K562 (cell line): ENCODE measurements around the gene CCSAP. TPM values are rescaled to one million over a fixed set of nuclear protein-coding genes. Genes with fewer than 3 reads are reported as not detected.
A peak's percentile ranks its signal among the peaks of the same experiment; 100 is the strongest.

Experiments
- ATAC-seq: fragments of 200-7000 bp; cut with Tn5 transposase; 3 replicates; pipeline ENCODE4 v1.9.1; 2020; ENCODE audit warnings: moderate library complexity
- BruUV-seq: library from RNA; stranded (reverse); fragments of 400-500 nt; replicated peaks from 2 replicates; lab custom pipeline; 2021; lab: Mats Ljungman, UMichigan
- CTCF ChIA-PET: fragments of 300-600 bp; formaldehyde crosslinking; extraction: SDS; loops from one replicate; lab custom pipeline; 2021; ENCODE audit warnings: low intra/inter-chr PET ratio; lab: Yijun Ruan, JAX
- POLR2A ChIA-PET: fragments of 300-600, 350-650 bp; sonication (Branson Sonifier 250); formaldehyde crosslinking; extraction: SDS; loops from one replicate; lab custom pipeline; 2021; ENCODE audit warnings: antibody characterized with exemption, inconsistent platforms; lab: Yijun Ruan, JAX
- DNase-seq, 4 experiments: peaks; one replicate each; pipeline versions ENCODE4 v3.0.0 to v3.0.0-alpha.2; 2011 to 2018; ENCODE audit warnings: low spot score in 3 of 4, mixed read lengths in 3 of 4; ENCODE audit errors: extremely low read depth in 1 of 4
- FAIRE-seq: peaks from 2 replicates; lab custom pipeline; 2011; peaks lifted over from hg19 to GRCh38; lab: Jason Lieb, UNC
- H2AFZ ChIP-seq: 2 replicates; pipeline ENCODE4 v1.6.0; 2011; ENCODE audit warnings: low read depth, low read length, control low read depth, inconsistent platforms
- H3K27ac ChIP-seq: fragments of 200-600 bp; 3 replicates; pipeline ENCODE4 v1.8.0; 2011; ENCODE audit warnings: low read depth, mild to moderate bottlenecking, control low read depth, inconsistent platforms, low read length, moderate library complexity, mixed read lengths; ENCODE audit errors: extremely low read depth
- H3K27me3 ChIP-seq, 2 experiments: fragments of 300-600 bp in 1 of 2; 2 replicates in 1 of 2; 3 replicates in 1 of 2; pipeline versions ENCODE4 v1.6.0 to v1.8.0; 2011; ENCODE audit warnings: inconsistent platforms in 2 of 2, low read length in 2 of 2, mild to moderate bottlenecking in 1 of 2, mixed read lengths in 1 of 2, moderate library complexity in 1 of 2; ENCODE audit not compliant: control insufficient read depth in 2 of 2, insufficient read depth in 2 of 2
- H3K36me3 ChIP-seq: fragments of 300-600 bp; 3 replicates; pipeline ENCODE4 v1.8.0; 2011; ENCODE audit warnings: mild to moderate bottlenecking, low read length, inconsistent platforms; ENCODE audit not compliant: control insufficient read depth, insufficient read depth
- H3K4me1 ChIP-seq, 2 experiments: fragments of 200-600 bp in 1 of 2; replicated peaks in 1 of 2; 2 replicates in 1 of 2; 3 replicates in 1 of 2; pipeline versions ENCODE4 v1.5.1 to v1.8.0; 2011; ENCODE audit warnings: inconsistent platforms in 2 of 2, low read length in 2 of 2, mild to moderate bottlenecking in 1 of 2, mixed read lengths in 1 of 2, moderate library complexity in 1 of 2; ENCODE audit not compliant: control insufficient read depth in 2 of 2, insufficient read depth in 2 of 2
- H3K4me2 ChIP-seq: 2 replicates; pipeline ENCODE4 v1.6.1; 2011; ENCODE audit warnings: low read length, control low read depth, inconsistent platforms, mixed read lengths; ENCODE audit not compliant: insufficient read depth
- H3K4me3 ChIP-seq: fragments of 200-600 bp; sonication (generic), shearing (Covaris generic); 2 replicates; pipeline ENCODE4 v1.5.1; 2016; ENCODE audit warnings: control low read depth, inconsistent platforms
- H3K79me2 ChIP-seq: fragments of 200-600 bp; 3 replicates; pipeline ENCODE4 v1.8.0; 2011; ENCODE audit warnings: low read length, inconsistent platforms; ENCODE audit not compliant: control insufficient read depth, insufficient read depth
- H3K9ac ChIP-seq, 2 experiments: 2 replicates each; pipeline versions ENCODE4 v1.6.0 to v1.6.1; 2011; ENCODE audit warnings: low read depth in 2 of 2, low read length in 2 of 2, control low read depth in 1 of 2, inconsistent platforms in 1 of 2, mild to moderate bottlenecking in 1 of 2, mixed read lengths in 1 of 2; ENCODE audit not compliant: insufficient read depth in 1 of 2
- H3K9me1 ChIP-seq: one replicate; pipeline ENCODE4 v1.6.0; 2011; ENCODE audit warnings: inconsistent platforms, mild to moderate bottlenecking, low read length, moderate library complexity; ENCODE audit not compliant: control insufficient read depth, insufficient read depth
- H3K9me3 ChIP-seq: replicated peaks from 2 replicates; pipeline ENCODE4 v1.5.1; 2011; ENCODE audit warnings: low read depth, low read length, inconsistent platforms; ENCODE audit not compliant: control insufficient read depth, insufficient read depth
- H4K20me1 ChIP-seq: replicated peaks from 2 replicates; pipeline ENCODE4 v1.6.1; 2011; ENCODE audit warnings: low read length, inconsistent platforms, mixed read lengths; ENCODE audit not compliant: control insufficient read depth, insufficient read depth
- GATAD2B ChIP-seq: fragments of 450-650 bp; IDR thresholded peaks from 2 replicates; pipeline ENCODE4 v1.6.1; 2017; ENCODE audit warnings: mild to moderate bottlenecking, borderline replicate concordance
- GTF2A2 ChIP-seq: IDR thresholded peaks from 2 replicates; pipeline ENCODE4 v1.6.1; 2016; ENCODE audit warnings: mild to moderate bottlenecking, missing genetic modification characterization, missing compliant biosample characterization
- JUNB ChIP-seq: fragments of 450-650 bp; formaldehyde crosslinking; conservative IDR thresholded peaks from 2 replicates; pipeline ENCODE4 v1.4.0; 2020; ENCODE audit warnings: mild to moderate bottlenecking
- L3MBTL2 ChIP-seq: fragments of 450-650 bp; IDR thresholded peaks from 2 replicates; pipeline ENCODE4 v1.6.1; 2016; ENCODE audit warnings: mild to moderate bottlenecking, moderate library complexity
- MCM7 ChIP-seq, 2 experiments: fragments of 450-650 bp; IDR thresholded peaks; 2 replicates each; pipeline ENCODE4 v1.6.1; 2016 to 2018
- SMARCE1 ChIP-seq: fragments of 450-650 bp; IDR thresholded peaks from 2 replicates; pipeline ENCODE4 v1.7.1; 2016; ENCODE audit warnings: mild to moderate bottlenecking
- XRCC3 ChIP-seq: fragments of 450-650 bp; IDR thresholded peaks from 2 replicates; pipeline ENCODE4 v1.6.1; 2017; ENCODE audit warnings: mild to moderate bottlenecking, moderate library complexity
- XRCC5 ChIP-seq: fragments of 200-400 bp; formaldehyde crosslinking; IDR thresholded peaks from 2 replicates; pipeline ENCODE4 v1.6.1; 2017; ENCODE audit warnings: low read depth, mild to moderate bottlenecking, low read length
- ZNF766 ChIP-seq: fragments of 200-800 bp; sonication (Bioruptor generic); conservative IDR thresholded peaks from 2 replicates; pipeline ENCODE4 v1.6.1; 2016; ENCODE audit warnings: missing genetic modification characterization, missing compliant biosample characterization
- WGBS: fragments of 100-300 bp; shearing (Covaris generic); methylation state at CpG from one replicate; pipeline ENCODE4 v1.1.6; 2016; ENCODE audit warnings: low coverage, mixed read lengths; ENCODE audit not compliant: insufficient coverage; ENCODE audit errors: missing lambda C conversion rate; 5-methylcytosine and 5-hydroxymethylcytosine counted together
- in situ Hi-C: fragments of 300-500 bp; cut with MboI; formaldehyde crosslinking; loops from 4 replicates; pipeline ENCODE4 v1.15.0; 2018; ENCODE audit warnings: inconsistent platforms, mixed read lengths
- intact Hi-C: fragments of 100-400 bp; cut with micrococcal nuclease; formaldehyde crosslinking; loops from 2 replicates; pipeline ENCODE4 v1.14.2; 2022
- polyA plus RNA-seq, 8 experiments: library from polyadenylated mRNA; depleted of rRNA in 4 of 8; stranded (reverse) in 5 of 8; unstranded in 3 of 8; fragments of >200 nt; fragmentation: Nextera tagmentation in 2 of 8; fragmentation: Illumina TruSeq in 1 of 8; extraction: Ambion mirVana in 2 of 8; extraction: Trizol in 1 of 8; gene quantifications; 2 replicates each; pipeline versions ENCODE4 v1.2.1 to v1.2.3, GENCODE V29; 2011 to 2014; ENCODE audit warnings: inconsistent platforms in 1 of 8, missing spikeins in 1 of 8
- total RNA-seq, 7 experiments: library from RNA; depleted of rRNA in 6 of 7; stranded (reverse); fragments of >200 nt in 6 of 7; fragmentation: Illumina TruSeq in 2 of 7; extraction: Trizol in 2 of 7; gene quantifications; 2 replicates each; pipeline versions ENCODE4 v1.2.1 to v1.2.3, GENCODE V29; 2011 to 2021; ENCODE audit warnings: low replicate concordance in 1 of 7
- TF ChIP-seq, protein P1 (sequence below): sonication (generic); formaldehyde crosslinking; IDR thresholded peaks from 2 replicates; pipeline ENCODE4 v1.8.0; 2023; ENCODE audit warnings: mild to moderate bottlenecking, missing genetic modification reagents
- TF ChIP-seq, protein P2 (sequence below): sonication (generic); formaldehyde crosslinking; IDR thresholded peaks from 2 replicates; pipeline ENCODE4 v1.4.0; 2020; ENCODE audit warnings: mild to moderate bottlenecking, missing genetic modification reagents
- TF ChIP-seq, protein P3 (sequence below): sonication (generic); formaldehyde crosslinking; IDR thresholded peaks from 2 replicates; pipeline ENCODE4 v1.8.1; 2023; ENCODE audit warnings: mild to moderate bottlenecking, missing genetic modification reagents

The CCSAP gene
- total and polyA plus RNA-seq, 9 of the 15 experiments (the other 6 are each of a cell fraction or from before 2014, with no cell fraction given) = 3.6 to 15.9 (median 9.5) TPM

DNA sequence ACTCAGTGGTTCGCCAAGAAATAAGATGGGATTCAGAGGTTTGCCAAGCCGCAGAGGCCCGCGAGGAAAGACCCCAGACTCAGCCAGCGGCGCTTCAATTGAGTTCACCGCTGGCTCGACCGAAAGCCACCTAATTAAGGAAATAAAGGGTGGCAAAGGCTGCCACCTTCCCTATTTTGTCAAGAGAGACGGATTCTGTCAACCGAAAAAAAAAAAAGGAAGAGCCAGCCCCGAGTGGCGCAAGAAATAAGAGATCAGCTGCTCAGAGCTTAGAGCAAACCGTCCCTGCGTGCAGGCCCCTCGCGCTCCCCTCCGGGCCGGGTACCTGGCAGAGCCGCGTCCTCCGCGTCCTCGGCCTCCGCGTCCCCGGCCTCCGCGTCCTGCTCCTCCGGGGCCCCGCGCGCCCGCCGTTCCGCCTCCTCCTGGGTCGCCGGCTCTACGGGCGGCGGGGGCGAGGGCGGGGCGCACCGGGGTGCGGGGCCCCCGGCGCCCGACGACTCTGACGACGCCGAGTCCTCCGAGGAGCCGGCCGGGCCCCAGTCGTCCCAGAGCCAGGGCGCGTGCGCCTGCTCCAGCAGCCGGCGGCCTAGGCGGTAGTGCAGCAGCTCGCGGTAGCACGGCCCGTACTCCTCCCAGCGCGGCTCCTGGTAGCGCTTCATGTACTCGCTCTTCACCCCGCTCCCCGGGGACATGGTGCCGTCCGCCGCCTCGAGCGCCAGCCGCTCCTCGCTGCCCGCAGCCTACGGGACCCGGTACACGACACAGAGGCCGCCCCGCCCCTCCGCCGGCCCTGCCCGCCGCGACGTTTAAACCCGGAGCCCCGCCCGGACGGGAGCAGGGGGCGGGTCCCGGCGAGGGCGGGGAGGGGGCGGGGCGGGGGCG lies 832 bp downstream of the CCSAP start (continued):
- TF ChIP-seq GATAD2B (peak; percentile 77), L3MBTL2 (peak; percentile 47)
- TF ChIP-seq, protein P1, sequence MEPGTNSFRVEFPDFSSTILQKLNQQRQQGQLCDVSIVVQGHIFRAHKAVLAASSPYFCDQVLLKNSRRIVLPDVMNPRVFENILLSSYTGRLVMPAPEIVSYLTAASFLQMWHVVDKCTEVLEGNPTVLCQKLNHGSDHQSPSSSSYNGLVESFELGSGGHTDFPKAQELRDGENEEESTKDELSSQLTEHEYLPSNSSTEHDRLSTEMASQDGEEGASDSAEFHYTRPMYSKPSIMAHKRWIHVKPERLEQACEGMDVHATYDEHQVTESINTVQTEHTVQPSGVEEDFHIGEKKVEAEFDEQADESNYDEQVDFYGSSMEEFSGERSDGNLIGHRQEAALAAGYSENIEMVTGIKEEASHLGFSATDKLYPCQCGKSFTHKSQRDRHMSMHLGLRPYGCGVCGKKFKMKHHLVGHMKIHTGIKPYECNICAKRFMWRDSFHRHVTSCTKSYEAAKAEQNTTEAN = peak; percentile 37; the same call in 1 of the 2 replicates

DNA sequence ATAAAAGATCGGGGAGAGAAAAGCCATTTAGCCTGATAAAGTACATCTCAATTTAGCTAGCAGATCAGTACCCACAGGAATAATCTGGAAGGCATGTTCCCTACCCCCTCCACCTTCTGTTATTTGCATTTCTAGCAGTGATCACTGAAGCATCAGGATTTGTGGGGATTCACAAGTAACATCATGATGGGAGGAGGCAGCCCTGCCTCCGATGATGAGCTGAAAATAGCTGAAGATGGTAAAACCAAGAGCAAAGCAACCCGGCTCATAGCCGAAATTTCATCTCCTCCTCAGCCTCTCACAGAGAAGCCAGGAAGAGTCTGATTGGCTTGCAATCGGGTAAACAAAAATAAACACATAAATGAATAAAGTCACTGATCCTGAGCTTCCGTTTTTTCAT lies 2.4 kb downstream of the CCSAP start:
- in situ Hi-C loops (no loop called here), intact Hi-C loops (loop anchor here (5.0 kb wide), 1 partner anchor 167 kb away; the partner anchor contains the start of gene NUP133)
- H3K36me3 ChIP-seq = peaks cover 9% of the 10 kb centered on the region; the same call in 2 of the 3 replicates
- no peak for ATAC-seq
- FAIRE-seq = peak; percentile 63
- no peaks in the 10 kb centered on the region for H3K27me3 ChIP-seq
- H3K79me2 ChIP-seq = peaks cover 63% of the 10 kb centered on the region
- no peaks in the 10 kb centered on the region for H3K9me1 ChIP-seq
- peak overlapping the region; percentile 75 for H3K4me2 ChIP-seq
- no peak for DNase-seq
- peak overlapping the region; percentile 85; the same call in 1 of the 2 replicates for H3K4me3 ChIP-seq
- no peak overlapping the region for H2AFZ ChIP-seq
- no TSS peak for BruUV-seq
- 0 out of 2 replicates have a peak, but pooled peaks cover 4% of the 10 kb centered on the region for H4K20me1 ChIP-seq
- POLR2A ChIA-PET = interaction anchor here (1.2 kb wide), 1 partner anchor 61 kb away, joined by 4 read pairs; no protein-coding TSS in a partner anchor
- TF ChIP-seq JUNB (CRISPR knock-in tag) (no peak), XRCC5 (no peak), ZNF766 (CRISPR knock-in tag) (no peak), MCM7 (IDR thresholded peaks at IDR 0.05) (no peak), GTF2A2 (no peak), SMARCE1 (no peak), XRCC3 (no peak)
- TF ChIP-seq, protein P2, sequence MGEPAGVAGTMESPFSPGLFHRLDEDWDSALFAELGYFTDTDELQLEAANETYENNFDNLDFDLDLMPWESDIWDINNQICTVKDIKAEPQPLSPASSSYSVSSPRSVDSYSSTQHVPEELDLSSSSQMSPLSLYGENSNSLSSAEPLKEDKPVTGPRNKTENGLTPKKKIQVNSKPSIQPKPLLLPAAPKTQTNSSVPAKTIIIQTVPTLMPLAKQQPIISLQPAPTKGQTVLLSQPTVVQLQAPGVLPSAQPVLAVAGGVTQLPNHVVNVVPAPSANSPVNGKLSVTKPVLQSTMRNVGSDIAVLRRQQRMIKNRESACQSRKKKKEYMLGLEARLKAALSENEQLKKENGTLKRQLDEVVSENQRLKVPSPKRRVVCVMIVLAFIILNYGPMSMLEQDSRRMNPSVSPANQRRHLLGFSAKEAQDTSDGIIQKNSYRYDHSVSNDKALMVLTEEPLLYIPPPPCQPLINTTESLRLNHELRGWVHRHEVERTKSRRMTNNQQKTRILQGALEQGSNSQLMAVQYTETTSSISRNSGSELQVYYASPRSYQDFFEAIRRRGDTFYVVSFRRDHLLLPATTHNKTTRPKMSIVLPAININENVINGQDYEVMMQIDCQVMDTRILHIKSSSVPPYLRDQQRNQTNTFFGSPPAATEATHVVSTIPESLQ (CRISPR knock-in tag) = no peak
- TF ChIP-seq, protein P3, sequence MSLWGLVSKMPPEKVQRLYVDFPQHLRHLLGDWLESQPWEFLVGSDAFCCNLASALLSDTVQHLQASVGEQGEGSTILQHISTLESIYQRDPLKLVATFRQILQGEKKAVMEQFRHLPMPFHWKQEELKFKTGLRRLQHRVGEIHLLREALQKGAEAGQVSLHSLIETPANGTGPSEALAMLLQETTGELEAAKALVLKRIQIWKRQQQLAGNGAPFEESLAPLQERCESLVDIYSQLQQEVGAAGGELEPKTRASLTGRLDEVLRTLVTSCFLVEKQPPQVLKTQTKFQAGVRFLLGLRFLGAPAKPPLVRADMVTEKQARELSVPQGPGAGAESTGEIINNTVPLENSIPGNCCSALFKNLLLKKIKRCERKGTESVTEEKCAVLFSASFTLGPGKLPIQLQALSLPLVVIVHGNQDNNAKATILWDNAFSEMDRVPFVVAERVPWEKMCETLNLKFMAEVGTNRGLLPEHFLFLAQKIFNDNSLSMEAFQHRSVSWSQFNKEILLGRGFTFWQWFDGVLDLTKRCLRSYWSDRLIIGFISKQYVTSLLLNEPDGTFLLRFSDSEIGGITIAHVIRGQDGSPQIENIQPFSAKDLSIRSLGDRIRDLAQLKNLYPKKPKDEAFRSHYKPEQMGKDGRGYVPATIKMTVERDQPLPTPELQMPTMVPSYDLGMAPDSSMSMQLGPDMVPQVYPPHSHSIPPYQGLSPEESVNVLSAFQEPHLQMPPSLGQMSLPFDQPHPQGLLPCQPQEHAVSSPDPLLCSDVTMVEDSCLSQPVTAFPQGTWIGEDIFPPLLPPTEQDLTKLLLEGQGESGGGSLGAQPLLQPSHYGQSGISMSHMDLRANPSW (CRISPR knock-in tag) = no peak
- TF ChIP-seq, all 486 proteins: peak for 0
- H3K9me3 ChIP-seq = peaks cover 7% of the 10 kb centered on the region
- peak overlapping the region; percentile 3 to 7; a peak in 1 of 4 replicates for H3K9ac ChIP-seq
- peaks cover 17 to 24% of the 10 kb centered on the region in 2 experiments; a peak in 4 of 5 replicates for H3K4me1 ChIP-seq
- no peak overlapping the region for H3K27ac ChIP-seq
- CTCF ChIA-PET = no interaction called here
- 81% methylated on average over 6 of the region's 6 CpGs for WGBS
